BLaER1 (cell line): ENCODE data around the gene GNAL.

Experiments
- H3K27ac ChIP-seq: shearing (Covaris generic); formaldehyde crosslinking; 2 replicates; pipeline ENCODE4 v1.8.1; 2022
- H3K27me3 ChIP-seq: shearing (Covaris generic); formaldehyde crosslinking; 2 replicates; pipeline ENCODE4 v1.8.1; 2022
- H3K36me3 ChIP-seq: shearing (Covaris generic); formaldehyde crosslinking; 2 replicates; pipeline ENCODE4 v1.8.1; 2022
- H3K4me1 ChIP-seq: shearing (Covaris generic); formaldehyde crosslinking; 2 replicates; pipeline ENCODE4 v1.8.1; 2022
- H3K4me2 ChIP-seq: shearing (Covaris generic); formaldehyde crosslinking; 2 replicates; pipeline ENCODE4 v1.8.1; 2022
- H3K4me3 ChIP-seq: shearing (Covaris generic); formaldehyde crosslinking; 2 replicates; pipeline ENCODE4 v1.8.1; 2022
- H3K9ac ChIP-seq: shearing (Covaris generic); formaldehyde crosslinking; 2 replicates; pipeline ENCODE4 v1.8.1; 2022
- H3K9me3 ChIP-seq: shearing (Covaris generic); formaldehyde crosslinking; 2 replicates; pipeline ENCODE4 v1.8.1; 2022
- H4K20me1 ChIP-seq: shearing (Covaris generic); formaldehyde crosslinking; 2 replicates; pipeline ENCODE4 v1.8.1; 2022
- Cebpa-rat ChIP-seq: shearing (Covaris generic); IDR thresholded peaks from 2 replicates; pipeline ENCODE4 v1.8.1; 2022

GNAL gene

GRCh38 chr18:11862468-11863137, 173.5 kb downstream of the GNAL start:
- Histone ChIP-seq H3K4me1 (peaks cover 11% of the 10 kb centered on the region), H3K36me3 (no peaks in the 10 kb centered on the region), H3K9me3 (no peaks in the 10 kb centered on the region), H3K27me3 (no peaks in the 10 kb centered on the region), H3K4me2 (no peak overlapping the region), H3K9ac (no peak overlapping the region), H3K27ac (no peak overlapping the region), H4K20me1 (no peaks in the 10 kb centered on the region; the same call in 1 of the 2 replicates), H3K4me3 (no peak overlapping the region)
- no peak for TF ChIP-seq Cebpa-rat

DNA sequence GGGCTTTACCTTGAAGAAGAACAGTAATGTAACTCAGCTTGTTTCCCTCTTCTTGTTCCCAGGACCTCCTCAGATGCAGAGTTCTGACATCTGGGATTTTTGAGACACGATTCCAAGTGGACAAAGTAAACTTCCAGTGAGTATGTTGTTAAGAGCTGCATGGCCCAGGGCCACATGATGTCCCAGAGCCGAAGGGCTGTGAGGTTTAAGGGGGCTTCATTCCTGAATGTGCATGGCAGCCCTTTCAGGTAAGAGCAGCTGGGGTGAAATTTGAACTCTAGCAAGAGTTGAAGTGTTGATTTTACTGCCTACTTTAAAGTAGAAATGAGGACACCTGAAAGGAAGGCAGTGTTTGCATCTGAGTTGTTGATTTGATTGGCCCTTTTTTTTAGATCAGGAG, 175.4 kb downstream of the GNAL start:
- peak overlapping the region; percentile 39; the same call in 1 of the 2 replicates for H3K4me2 ChIP-seq

DNA sequence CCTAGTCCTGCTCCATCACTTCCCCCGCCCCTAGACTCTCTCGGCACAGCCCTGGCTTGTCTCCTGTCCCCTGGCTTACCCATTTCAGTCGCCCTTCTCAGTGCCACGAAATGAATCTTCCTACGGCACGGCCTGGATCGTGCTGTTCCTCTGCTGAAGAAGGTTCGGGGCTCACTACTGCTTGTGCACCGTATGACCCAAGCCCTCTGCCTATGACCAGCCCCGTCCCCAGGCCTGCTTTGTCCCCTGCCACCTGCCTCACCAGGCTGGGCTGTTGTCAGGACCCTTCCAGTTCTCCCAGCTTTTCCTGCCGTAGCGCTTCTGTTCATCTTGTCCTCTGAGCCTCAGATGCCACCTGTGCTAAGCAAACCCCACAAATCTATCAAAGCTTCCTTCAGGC, 176.0 kb downstream of the GNAL start:
- no peak overlapping the region for H3K9ac ChIP-seq
- H3K36me3 ChIP-seq, result no peaks in the 10 kb centered on the region
- H3K4me1 ChIP-seq, result peaks cover 11% of the 10 kb centered on the region
- H3K4me2 ChIP-seq, result no peak overlapping the region
- no peak overlapping the region for H3K27ac ChIP-seq
- H3K27me3 ChIP-seq, result no peaks in the 10 kb centered on the region
- H4K20me1 ChIP-seq, result no peaks in the 10 kb centered on the region
- no peaks in the 10 kb centered on the region for H3K9me3 ChIP-seq
- TF ChIP-seq Cebpa-rat, result no peak
- H3K4me3 ChIP-seq, result no peak overlapping the region

More for the DNA sequence above, 175.4 kb downstream of the GNAL start:
- no peak overlapping the region for H3K27ac ChIP-seq
- H4K20me1 ChIP-seq, result no peaks in the 10 kb centered on the region
- no peaks in the 10 kb centered on the region for H3K36me3 ChIP-seq
- H3K27me3 ChIP-seq, result no peaks in the 10 kb centered on the region
- no peaks in the 10 kb centered on the region for H3K9me3 ChIP-seq
- H3K9ac ChIP-seq, result no peak overlapping the region
- peaks cover 11% of the 10 kb centered on the region for H3K4me1 ChIP-seq
- TF ChIP-seq Cebpa-rat, result no peak
- no peak overlapping the region for H3K4me3 ChIP-seq

GRCh38 chr18:11866329-11866728, 177.3 kb downstream of the GNAL start:
- no peak overlapping the region for H3K4me3 ChIP-seq
- no peak for TF ChIP-seq Cebpa-rat
- no peaks in the 10 kb centered on the region for H4K20me1 ChIP-seq
- H3K9ac ChIP-seq, result no peak overlapping the region
- peaks cover 11% of the 10 kb centered on the region for H3K4me1 ChIP-seq
- no peaks in the 10 kb centered on the region for H3K27me3 ChIP-seq
- no peak overlapping the region for H3K4me2 ChIP-seq
- no peaks in the 10 kb centered on the region for H3K9me3 ChIP-seq
- H3K27ac ChIP-seq, result no peak overlapping the region
- H3K36me3 ChIP-seq, result no peaks in the 10 kb centered on the region

- no peak for TF ChIP-seq Cebpa-rat
- no peak overlapping the region for H3K4me3 ChIP-seq
Observed at GRCh38 chr18:11866764-11867163, 177.7 kb downstream of the GNAL start.

DNA sequence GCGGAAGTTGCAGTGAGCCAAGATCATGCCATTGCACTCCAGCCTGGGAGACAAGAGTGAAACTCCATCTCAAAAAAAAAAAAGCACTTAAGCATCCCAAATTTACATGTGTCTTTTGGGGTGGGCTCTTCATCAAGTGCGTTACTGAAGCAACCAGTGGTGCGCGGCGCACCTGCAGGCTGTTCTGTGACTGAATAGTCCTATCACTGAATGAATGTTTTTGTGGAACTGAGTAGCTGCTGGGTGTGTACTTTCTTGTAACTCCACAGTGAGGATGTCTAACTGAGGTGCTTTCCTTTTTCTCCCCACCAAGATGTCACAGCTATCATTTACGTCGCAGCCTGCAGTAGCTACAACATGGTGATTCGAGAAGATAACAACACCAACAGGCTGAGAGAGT, 179.2 kb downstream of the GNAL start:
- Histone ChIP-seq H3K4me1 (peaks cover 11% of the 10 kb centered on the region), H3K4me2 (no peak overlapping the region), H3K27me3 (no peaks in the 10 kb centered on the region), H3K9me3 (no peaks in the 10 kb centered on the region), H3K36me3 (no peaks in the 10 kb centered on the region), H3K27ac (no peak overlapping the region), H3K9ac (no peak overlapping the region), H4K20me1 (no peaks in the 10 kb centered on the region), H3K4me3 (no peak overlapping the region)
- no peak for TF ChIP-seq Cebpa-rat

More at GRCh38 chr18:11866764-11867163, 177.7 kb downstream of the GNAL start:
- Histone ChIP-seq H3K9me3 (no peaks in the 10 kb centered on the region), H3K27me3 (no peaks in the 10 kb centered on the region), H3K4me1 (peaks cover 11% of the 10 kb centered on the region), H3K4me2 (no peak overlapping the region), H3K9ac (no peak overlapping the region), H3K36me3 (no peaks in the 10 kb centered on the region), H3K27ac (no peak overlapping the region), H4K20me1 (no peaks in the 10 kb centered on the region)

DNA sequence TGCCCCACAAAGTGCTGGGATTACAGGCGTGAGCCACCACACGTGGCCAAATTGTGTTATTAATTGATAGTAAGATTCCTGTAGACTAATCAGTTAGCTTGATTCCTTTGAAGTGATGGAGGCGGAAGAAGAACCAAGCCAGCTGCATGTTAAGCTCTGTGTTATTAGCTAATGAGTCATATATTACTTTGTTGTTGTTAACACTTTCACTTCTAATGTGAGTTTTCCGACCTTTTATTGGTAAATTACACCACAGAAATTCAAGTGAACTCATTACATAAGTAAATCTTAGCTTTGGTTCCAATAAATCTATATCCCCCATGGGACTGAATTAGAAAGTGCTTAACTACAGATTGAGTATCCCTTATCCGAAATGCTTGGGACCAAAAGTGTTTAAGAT, 182.4 kb downstream of the GNAL start:
- H3K4me1 ChIP-seq, result peaks cover 6% of the 10 kb centered on the region; the same call in 1 of the 2 replicates
- H3K27ac ChIP-seq, result no peak overlapping the region
- no peak for TF ChIP-seq Cebpa-rat
- H4K20me1 ChIP-seq, result no peaks in the 10 kb centered on the region
- no peak overlapping the region for H3K4me2 ChIP-seq
- H3K9ac ChIP-seq, result no peak overlapping the region
- H3K36me3 ChIP-seq, result no peaks in the 10 kb centered on the region
- no peak overlapping the region for H3K4me3 ChIP-seq
- H3K27me3 ChIP-seq, result no peaks in the 10 kb centered on the region
- no peaks in the 10 kb centered on the region for H3K9me3 ChIP-seq

- Histone ChIP-seq H3K4me3 (no peak overlapping the region), H3K9me3 (no peaks in the 10 kb centered on the region), H4K20me1 (no peaks in the 10 kb centered on the region), H3K36me3 (no peaks in the 10 kb centered on the region), H3K27ac (no peak overlapping the region), H3K4me2 (no peak overlapping the region), H3K27me3 (no peaks in the 10 kb centered on the region), H3K9ac (no peak overlapping the region), H3K4me1 (peaks cover 6% of the 10 kb centered on the region; the same call in 1 of the 2 replicates)
- no peak for TF ChIP-seq Cebpa-rat
Observed at GRCh38 chr18:11872479-11873136, 183.5 kb downstream of the GNAL start.

DNA sequence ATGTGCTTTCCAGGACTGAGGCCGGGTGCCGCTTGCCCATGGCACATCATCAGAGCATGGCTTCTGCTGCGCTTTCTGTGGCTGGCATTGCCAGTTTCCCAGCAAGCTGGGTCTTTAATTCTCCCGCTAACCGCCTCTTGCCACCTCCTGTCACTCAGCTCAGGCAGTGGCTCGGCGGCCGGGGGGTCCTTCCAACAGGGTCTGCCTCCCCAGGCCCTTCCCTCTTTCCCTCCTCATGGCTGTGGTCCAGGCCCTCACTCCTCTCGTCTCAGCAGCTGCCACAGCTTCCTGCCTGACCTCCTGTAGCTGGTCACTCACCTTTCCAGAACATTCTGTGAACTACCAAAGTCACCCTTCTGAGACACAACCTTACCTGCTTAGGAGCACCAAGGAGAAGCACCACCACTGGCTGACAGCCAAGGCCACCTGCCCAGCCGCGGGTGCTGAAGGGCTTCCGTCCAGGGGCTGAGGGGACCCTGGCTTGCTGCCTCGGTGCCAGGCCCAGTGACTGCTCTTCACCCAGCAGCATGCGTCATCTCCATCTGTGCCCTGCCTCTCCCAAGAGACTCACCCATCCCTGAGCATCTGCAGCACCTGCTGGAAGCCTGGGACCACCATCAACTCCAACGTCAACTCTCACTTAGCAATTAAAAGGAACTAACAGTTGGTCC, 184.7 kb downstream of the GNAL start:
- H3K9me3 ChIP-seq, result no peaks in the 10 kb centered on the region
- H3K9ac ChIP-seq, result no peak overlapping the region
- no peaks in the 10 kb centered on the region for H3K36me3 ChIP-seq
- TF ChIP-seq Cebpa-rat, result no peak
- H3K4me2 ChIP-seq, result no peak overlapping the region
- no peaks in the 10 kb centered on the region for H4K20me1 ChIP-seq
- H3K27me3 ChIP-seq, result no peaks in the 10 kb centered on the region
- H3K4me3 ChIP-seq, result no peak overlapping the region
- H3K27ac ChIP-seq, result no peak overlapping the region
- peaks cover 6% of the 10 kb centered on the region; the same call in 1 of the 2 replicates for H3K4me1 ChIP-seq

GRCh38 chr18:11874676-11875075, 185.6 kb downstream of the GNAL start:
- H3K9me3 ChIP-seq, result no peaks in the 10 kb centered on the region
- no peak overlapping the region for H3K4me2 ChIP-seq
- H4K20me1 ChIP-seq, result no peaks in the 10 kb centered on the region
- no peak overlapping the region for H3K4me3 ChIP-seq
- no peaks in the 10 kb centered on the region for H3K27me3 ChIP-seq
- H3K27ac ChIP-seq, result no peak overlapping the region
- H3K4me1 ChIP-seq, result peaks cover 6% of the 10 kb centered on the region; the same call in 1 of the 2 replicates
- H3K36me3 ChIP-seq, result no peaks in the 10 kb centered on the region
- no peak for TF ChIP-seq Cebpa-rat
- no peak overlapping the region for H3K9ac ChIP-seq
